Smooth muscle cell (in vitro differentiated cells): ENCODE results near the gene STK24. TPM values are rescaled to one million over a fixed set of nuclear protein-coding genes. Genes with fewer than 3 reads are reported as not detected.

Source experiments
- DNase-seq: peaks from one replicate; lab custom pipeline; 2025; ENCODE audit not compliant: unreplicated experiment; lab: John Stamatoyannopoulos, UW
- H2AFZ ChIP-seq: fragments of 200-600 bp; sonication (generic); 2 replicates; pipeline ENCODE4 v1.6.0; 2016; ENCODE audit warnings: antibody characterized with exemption, low read depth, mild to moderate bottlenecking
- H3F3A ChIP-seq: fragments of 200-600 bp; sonication (generic); 2 replicates; pipeline ENCODE4 v1.6.0; 2017; ENCODE audit warnings: antibody characterized with exemption, low read depth
- H3K27ac ChIP-seq: fragments of 200-600 bp; sonication (generic); 2 replicates; pipeline ENCODE4 v1.5.1; 2016; ENCODE audit warnings: low read depth, mild to moderate bottlenecking
- H3K27me3 ChIP-seq: fragments of 200-600 bp; sonication (generic); 2 replicates; pipeline ENCODE4 v1.6.1; 2016; ENCODE audit warnings: low read depth, mild to moderate bottlenecking
- H3K36me3 ChIP-seq: fragments of 200-600 bp; sonication (generic); 2 replicates; pipeline ENCODE4 v1.5.1; 2016; ENCODE audit warnings: low read depth
- H3K4me1 ChIP-seq: fragments of 200-600 bp; sonication (generic); 2 replicates; pipeline ENCODE4 v1.5.1; 2016; ENCODE audit warnings: low read depth
- H3K4me2 ChIP-seq: fragments of 200-600 bp; sonication (generic); 2 replicates; pipeline ENCODE4 v1.6.0; 2016; ENCODE audit warnings: mild to moderate bottlenecking
- H3K4me3 ChIP-seq: fragments of 200-600 bp; sonication (generic); 2 replicates; pipeline ENCODE4 v1.5.1; 2016; ENCODE audit warnings: mild to moderate bottlenecking
- H3K79me2 ChIP-seq: fragments of 200-600 bp; sonication (generic); 2 replicates; pipeline ENCODE4 v1.6.0; 2016; ENCODE audit warnings: low read depth, mild to moderate bottlenecking
- H3K9ac ChIP-seq: fragments of 200-600 bp; sonication (generic); 2 replicates; pipeline ENCODE4 v1.6.0; 2016; ENCODE audit warnings: low read depth
- H3K9me3 ChIP-seq: fragments of 200-600 bp; sonication (generic); replicated peaks from 2 replicates; pipeline ENCODE4 v1.5.1; 2016; ENCODE audit warnings: low read depth
- H4K20me1 ChIP-seq: fragments of 200-600 bp; sonication (generic); 2 replicates; pipeline ENCODE4 v1.6.0; 2016; ENCODE audit warnings: low read depth
- WGBS: methylation state at CpG from one replicate; pipeline ENCODE4 v1.1.7; 2016; ENCODE audit warnings: low lambda C conversion rate; 5-methylcytosine and 5-hydroxymethylcytosine counted together
- polyA plus RNA-seq: library from polyadenylated mRNA; unstranded; fragments of >200 nt; fragmentation: Nextera tagmentation; extraction: Ambion mirVana; gene quantifications from 2 replicates; pipeline ENCODE4 v1.2.1, GENCODE V29; 2016
- total RNA-seq: library from RNA; depleted of rRNA; stranded (reverse); fragments of >200 nt; gene quantifications from 2 replicates; pipeline ENCODE4 v1.2.3, GENCODE V29; 2014
- TF ChIP-seq, protein P1 (sequence below): fragments of 200-600 bp; sonication (generic); IDR thresholded peaks from 2 replicates; pipeline ENCODE4 v1.5.1; 2017; ENCODE audit warnings: borderline replicate concordance, mild to moderate bottlenecking, antibody characterized with exemption; ENCODE audit not compliant: insufficient read depth, poor library complexity, severe bottlenecking

STK24 gene
- total and polyA plus RNA-seq, 2 experiments from 2014 or later = 80.2 to 89.1 TPM

DNA sequence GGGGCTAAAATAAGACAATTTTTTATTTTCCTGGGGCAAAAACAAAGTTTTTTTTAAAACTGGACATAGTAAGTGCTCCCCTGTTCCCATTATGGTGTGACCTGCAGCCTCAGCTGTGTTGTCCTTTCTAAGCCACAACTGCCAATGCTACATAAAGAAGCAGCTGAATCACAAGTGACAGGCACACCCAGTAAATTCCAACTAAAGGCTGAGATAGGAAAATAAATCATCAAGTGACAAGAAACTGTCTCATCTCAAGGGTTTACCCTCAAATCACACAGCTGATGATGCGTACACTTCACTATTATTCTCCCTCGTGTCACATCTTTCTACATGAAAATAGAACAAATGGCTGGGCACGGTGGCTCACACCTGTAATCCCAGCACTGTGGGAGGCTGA, 28.7 kb downstream of the STK24 start:
- H4K20me1 ChIP-seq = peaks cover 99% of the 10 kb centered on the region
- H3K4me1 ChIP-seq = peaks cover 16% of the 10 kb centered on the region
- H3K27me3 ChIP-seq = no peaks in the 10 kb centered on the region
- 79% methylated on average over 3 of the region's 3 CpGs for WGBS
- H3K9ac ChIP-seq = no peak overlapping the region
- H2AFZ ChIP-seq = no peak overlapping the region
- peaks cover 97% of the 10 kb centered on the region for H3K79me2 ChIP-seq
- H3K4me2 ChIP-seq = no peak overlapping the region
- TF ChIP-seq, protein P1, sequence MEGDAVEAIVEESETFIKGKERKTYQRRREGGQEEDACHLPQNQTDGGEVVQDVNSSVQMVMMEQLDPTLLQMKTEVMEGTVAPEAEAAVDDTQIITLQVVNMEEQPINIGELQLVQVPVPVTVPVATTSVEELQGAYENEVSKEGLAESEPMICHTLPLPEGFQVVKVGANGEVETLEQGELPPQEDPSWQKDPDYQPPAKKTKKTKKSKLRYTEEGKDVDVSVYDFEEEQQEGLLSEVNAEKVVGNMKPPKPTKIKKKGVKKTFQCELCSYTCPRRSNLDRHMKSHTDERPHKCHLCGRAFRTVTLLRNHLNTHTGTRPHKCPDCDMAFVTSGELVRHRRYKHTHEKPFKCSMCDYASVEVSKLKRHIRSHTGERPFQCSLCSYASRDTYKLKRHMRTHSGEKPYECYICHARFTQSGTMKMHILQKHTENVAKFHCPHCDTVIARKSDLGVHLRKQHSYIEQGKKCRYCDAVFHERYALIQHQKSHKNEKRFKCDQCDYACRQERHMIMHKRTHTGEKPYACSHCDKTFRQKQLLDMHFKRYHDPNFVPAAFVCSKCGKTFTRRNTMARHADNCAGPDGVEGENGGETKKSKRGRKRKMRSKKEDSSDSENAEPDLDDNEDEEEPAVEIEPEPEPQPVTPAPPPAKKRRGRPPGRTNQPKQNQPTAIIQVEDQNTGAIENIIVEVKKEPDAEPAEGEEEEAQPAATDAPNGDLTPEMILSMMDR = no peak
- H3K9me3 ChIP-seq = no peaks in the 10 kb centered on the region
- H3K4me3 ChIP-seq = no peak overlapping the region
- no peak for DNase-seq
- peak overlapping the region; percentile 49 for H3K27ac ChIP-seq
- H3K36me3 ChIP-seq = no peaks in the 10 kb centered on the region
- H3F3A ChIP-seq = peaks cover 4% of the 10 kb centered on the region

DNA sequence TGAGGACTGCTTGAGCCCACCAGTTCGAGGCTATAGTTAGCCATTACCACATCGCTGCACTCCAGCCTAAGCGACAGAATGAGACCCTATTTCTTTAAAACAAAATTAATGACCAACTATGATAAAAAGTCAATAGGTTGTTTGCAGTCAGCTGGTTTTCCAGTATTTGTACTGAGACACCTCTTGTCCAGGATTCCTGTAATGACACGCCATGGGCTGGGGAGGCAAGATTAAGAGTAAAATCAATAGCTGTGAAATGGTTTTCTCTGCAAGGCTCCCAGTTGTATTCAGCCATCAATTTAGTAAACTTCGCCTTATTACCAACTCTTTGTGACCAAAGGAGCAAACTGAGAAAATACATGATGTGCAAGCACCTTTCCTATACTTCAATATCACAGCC, 29.5 kb downstream of the STK24 start:
- Histone ChIP-seq H3K27me3 (no peaks in the 10 kb centered on the region), H2AFZ (no peak overlapping the region), H3K4me2 (no peak overlapping the region), H3K4me3 (no peak overlapping the region), H3K36me3 (no peaks in the 10 kb centered on the region), H4K20me1 (peaks cover 99% of the 10 kb centered on the region), H3K27ac (peak overlapping the region; percentile 49), H3K9ac (no peak overlapping the region), H3K79me2 (peaks cover 97% of the 10 kb centered on the region), H3K4me1 (peaks cover 23% of the 10 kb centered on the region), H3K9me3 (no peaks in the 10 kb centered on the region), H3F3A (peaks cover 4% of the 10 kb centered on the region)
- TF ChIP-seq, protein P1 = no peak
- WGBS = 96% methylated on average over 5 of the region's 5 CpGs
- DNase-seq = no peak

DNA sequence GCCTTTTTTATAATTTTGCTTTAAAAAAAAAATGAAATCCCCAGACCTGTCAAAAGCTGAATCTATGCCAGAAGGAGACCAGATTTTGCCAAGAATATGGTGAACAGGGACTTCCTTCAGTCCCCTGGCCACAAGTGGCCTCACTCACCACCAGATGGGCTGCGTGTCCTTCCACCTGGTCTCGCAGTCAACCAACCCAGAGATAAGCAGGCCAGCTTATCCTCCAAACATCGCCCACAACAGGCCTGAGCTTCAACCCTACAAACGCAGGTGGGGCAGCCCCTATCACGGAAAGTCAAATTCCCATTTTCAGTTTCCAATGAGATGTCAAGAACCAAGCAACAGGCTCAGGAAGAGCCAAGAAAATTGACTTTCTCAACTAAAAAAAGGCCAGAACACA, 30.5 kb downstream of the STK24 start:
- Histone ChIP-seq H4K20me1 (peaks cover 99% of the 10 kb centered on the region), H3K27ac (peak overlapping the region; percentile 25), H3K27me3 (no peaks in the 10 kb centered on the region), H3K79me2 (peaks cover 97% of the 10 kb centered on the region), H3K4me3 (no peak overlapping the region), H3K9ac (no peak overlapping the region), H3K4me2 (no peak overlapping the region), H2AFZ (no peak overlapping the region), H3K4me1 (peaks cover 25% of the 10 kb centered on the region), H3K9me3 (no peaks in the 10 kb centered on the region), H3K36me3 (no peaks in the 10 kb centered on the region), H3F3A (peaks cover 4% of the 10 kb centered on the region)
- 81% methylated on average over 5 of the region's 5 CpGs for WGBS
- DNase-seq = no peak
- TF ChIP-seq, protein P1 = no peak

DNA sequence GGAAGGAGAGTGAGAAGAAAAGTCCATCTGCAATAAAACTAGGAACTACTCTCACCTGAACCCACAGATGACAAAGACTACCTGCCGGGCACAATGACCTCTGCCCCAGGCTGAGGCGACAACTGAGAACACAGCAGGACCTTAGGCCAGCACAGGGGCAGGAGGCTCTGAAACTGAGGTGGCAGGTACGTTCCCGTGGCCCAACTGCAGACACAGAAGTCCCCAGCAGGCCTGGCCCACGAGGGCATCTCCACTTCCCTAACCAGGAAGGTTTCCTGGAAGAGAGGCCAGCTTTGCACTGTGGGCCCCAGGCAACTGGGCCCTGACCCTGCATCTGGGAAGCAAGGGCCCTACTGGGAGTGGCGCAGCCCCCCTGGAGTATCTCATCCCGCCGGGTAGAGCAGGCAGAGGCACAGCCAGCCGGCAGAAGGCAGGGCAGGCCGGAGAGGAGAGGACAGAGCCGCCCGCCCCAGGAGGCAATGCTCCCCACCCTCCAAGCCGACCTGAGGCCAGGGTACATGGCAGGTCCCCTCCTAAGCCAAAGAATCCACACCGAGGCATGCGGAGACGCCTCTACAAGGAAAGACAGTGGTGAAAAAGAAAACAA, 32.7 kb downstream of the STK24 start:
- H3F3A ChIP-seq = no peaks in the 10 kb centered on the region
- H3K27me3 ChIP-seq = no peaks in the 10 kb centered on the region
- H3K9me3 ChIP-seq = no peaks in the 10 kb centered on the region
- H4K20me1 ChIP-seq = peaks cover 100% of the 10 kb centered on the region
- H3K36me3 ChIP-seq = no peaks in the 10 kb centered on the region
- no peak overlapping the region for H3K4me2 ChIP-seq
- peaks cover 98% of the 10 kb centered on the region for H3K79me2 ChIP-seq
- no peak overlapping the region for H3K9ac ChIP-seq
- WGBS = 84% methylated on average over 16 of the region's 16 CpGs
- TF ChIP-seq, protein P1 = no peak
- no peak overlapping the region for H3K27ac ChIP-seq
- H2AFZ ChIP-seq = no peak overlapping the region
- peaks cover 29% of the 10 kb centered on the region for H3K4me1 ChIP-seq
- DNase-seq = no peak
- H3K4me3 ChIP-seq = no peak overlapping the region
